Prostate gland (tissue), 2 donors: Measurements from ENCODE around the gene MRPS14.

Experiments
- CTCF ChIP-seq, 4 experiments: fragments of 200-600 bp in 2 of 4; fragments of 450-650 bp in 2 of 4; sonication (generic) in 2 of 4; IDR thresholded peaks; 1 replicate in 3 of 4; 2 replicates in 1 of 4; pipeline ENCODE4 v1.5.1; 2016 to 2019; ENCODE audit warnings: antibody characterized with exemption in 4 of 4, mild to moderate bottlenecking in 2 of 4, moderate library complexity in 2 of 4
- POLR2A ChIP-seq: fragments of 450-650 bp; IDR thresholded peaks from one replicate; pipeline ENCODE4 v1.6.1; 2016; ENCODE audit warnings: antibody characterized with exemption, mild to moderate bottlenecking
- POLR2AphosphoS5 ChIP-seq: sonication (generic); formaldehyde crosslinking; IDR thresholded peaks from one replicate; pipeline ENCODE4 v1.6.1; 2017; ENCODE audit warnings: antibody characterized with exemption

GRCh38 chr1:175034775-175035174 lies 11.6 kb upstream of the MRPS14 start:
- TF ChIP-seq CTCF (IDR thresholded peaks at IDR 0.05) (no peak), POLR2A (no peak), POLR2AphosphoS5 (no peak)
